Nephron (organoid): ENCODE measurements around the gene PLAU.

Experiments
- H3K27ac Mint-ChIP-seq, 3 experiments: 2 replicates each; pipeline ENCODE4 v1.8.0; 2020; ENCODE audit warnings: mixed read lengths in 3 of 3, mild to moderate bottlenecking in 2 of 3, moderate library complexity in 1 of 3
- H3K27me3 Mint-ChIP-seq: 2 replicates; pipeline ENCODE4 v1.8.0; 2021; ENCODE audit warnings: low read depth, mild to moderate bottlenecking, moderate library complexity, mixed read lengths
- H3K36me3 Mint-ChIP-seq: 2 replicates; pipeline ENCODE4 v1.8.0; 2020; ENCODE audit warnings: low read depth, mixed read lengths
- H3K4me1 Mint-ChIP-seq: 2 replicates; pipeline ENCODE4 v1.8.0; 2020; ENCODE audit warnings: mixed read lengths
- H3K4me3 Mint-ChIP-seq, 3 experiments: 2 replicates each; pipeline ENCODE4 v1.8.0; 2020; ENCODE audit warnings: mild to moderate bottlenecking in 3 of 3, mixed read lengths in 3 of 3, moderate library complexity in 2 of 3
- H3K9me3 Mint-ChIP-seq: 2 replicates; pipeline ENCODE4 v1.8.0; 2020; ENCODE audit warnings: mixed read lengths
- TF ChIP-seq, protein P1 (sequence below), 3 experiments: fragments of 200-600 bp; sonication (generic); IDR thresholded peaks; one replicate each; pipeline ENCODE4 v1.5.0; 2021; ENCODE audit warnings: antibody characterized with exemption in 3 of 3; ENCODE audit not compliant: unreplicated experiment in 3 of 3

PLAU gene

DNA sequence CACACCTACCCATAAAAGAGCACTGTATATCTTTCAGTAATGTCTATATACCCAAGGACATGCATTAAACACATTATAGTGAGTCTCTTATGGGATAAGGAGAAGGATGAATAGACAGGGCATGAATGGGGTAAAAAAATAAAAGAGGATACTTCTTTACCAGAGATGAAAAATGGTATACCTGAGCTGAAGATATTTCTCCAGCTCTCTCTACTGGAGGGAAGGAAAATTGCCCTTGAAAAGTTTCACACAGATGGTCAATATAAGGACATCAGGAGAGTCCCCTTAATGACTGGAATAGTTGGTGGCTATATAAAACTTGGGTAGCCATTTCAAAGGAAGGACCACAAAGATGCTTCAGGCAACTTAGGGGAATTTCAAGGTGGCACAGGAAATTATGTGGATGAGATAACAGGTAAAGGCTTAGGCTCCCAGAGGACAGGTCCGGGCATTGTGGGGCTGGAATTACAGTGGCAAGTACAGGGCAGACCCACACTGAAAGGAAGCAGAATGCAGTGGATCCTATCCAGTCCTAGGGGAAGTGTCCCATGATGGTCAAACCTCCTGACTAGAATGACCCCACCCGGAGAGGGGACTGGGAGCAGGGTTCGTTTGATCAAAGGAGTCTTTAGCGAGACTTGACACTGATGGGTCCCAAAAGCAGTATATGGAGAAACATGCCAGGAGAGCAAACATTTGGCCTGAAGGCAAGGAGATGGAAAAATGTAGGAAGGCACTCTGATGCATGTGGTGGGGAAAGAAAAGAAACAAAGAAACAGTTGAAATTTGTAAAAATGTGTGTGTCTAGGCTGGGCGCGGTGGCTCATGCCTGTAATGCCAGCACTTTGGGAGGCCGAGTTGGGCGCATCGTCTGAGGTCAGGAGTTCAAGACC is 35.6 kb downstream of the PLAU start:
- Mint-ChIP-seq H3K9me3 (no peaks in the 10 kb centered on the region), H3K27me3 (peaks cover 11% of the 10 kb centered on the region), H3K4me3 (no peak overlapping the region), H3K27ac (peak overlapping the region in 1 of 3 experiments; percentile 6), H3K4me1 (peaks cover 17% of the 10 kb centered on the region), H3K36me3 (no peaks in the 10 kb centered on the region)
- TF ChIP-seq, protein P1, sequence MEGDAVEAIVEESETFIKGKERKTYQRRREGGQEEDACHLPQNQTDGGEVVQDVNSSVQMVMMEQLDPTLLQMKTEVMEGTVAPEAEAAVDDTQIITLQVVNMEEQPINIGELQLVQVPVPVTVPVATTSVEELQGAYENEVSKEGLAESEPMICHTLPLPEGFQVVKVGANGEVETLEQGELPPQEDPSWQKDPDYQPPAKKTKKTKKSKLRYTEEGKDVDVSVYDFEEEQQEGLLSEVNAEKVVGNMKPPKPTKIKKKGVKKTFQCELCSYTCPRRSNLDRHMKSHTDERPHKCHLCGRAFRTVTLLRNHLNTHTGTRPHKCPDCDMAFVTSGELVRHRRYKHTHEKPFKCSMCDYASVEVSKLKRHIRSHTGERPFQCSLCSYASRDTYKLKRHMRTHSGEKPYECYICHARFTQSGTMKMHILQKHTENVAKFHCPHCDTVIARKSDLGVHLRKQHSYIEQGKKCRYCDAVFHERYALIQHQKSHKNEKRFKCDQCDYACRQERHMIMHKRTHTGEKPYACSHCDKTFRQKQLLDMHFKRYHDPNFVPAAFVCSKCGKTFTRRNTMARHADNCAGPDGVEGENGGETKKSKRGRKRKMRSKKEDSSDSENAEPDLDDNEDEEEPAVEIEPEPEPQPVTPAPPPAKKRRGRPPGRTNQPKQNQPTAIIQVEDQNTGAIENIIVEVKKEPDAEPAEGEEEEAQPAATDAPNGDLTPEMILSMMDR (IDR thresholded peaks at IDR 0.05; ENCODE audit: unreplicated experiment in 3 of 3): no peak

DNA sequence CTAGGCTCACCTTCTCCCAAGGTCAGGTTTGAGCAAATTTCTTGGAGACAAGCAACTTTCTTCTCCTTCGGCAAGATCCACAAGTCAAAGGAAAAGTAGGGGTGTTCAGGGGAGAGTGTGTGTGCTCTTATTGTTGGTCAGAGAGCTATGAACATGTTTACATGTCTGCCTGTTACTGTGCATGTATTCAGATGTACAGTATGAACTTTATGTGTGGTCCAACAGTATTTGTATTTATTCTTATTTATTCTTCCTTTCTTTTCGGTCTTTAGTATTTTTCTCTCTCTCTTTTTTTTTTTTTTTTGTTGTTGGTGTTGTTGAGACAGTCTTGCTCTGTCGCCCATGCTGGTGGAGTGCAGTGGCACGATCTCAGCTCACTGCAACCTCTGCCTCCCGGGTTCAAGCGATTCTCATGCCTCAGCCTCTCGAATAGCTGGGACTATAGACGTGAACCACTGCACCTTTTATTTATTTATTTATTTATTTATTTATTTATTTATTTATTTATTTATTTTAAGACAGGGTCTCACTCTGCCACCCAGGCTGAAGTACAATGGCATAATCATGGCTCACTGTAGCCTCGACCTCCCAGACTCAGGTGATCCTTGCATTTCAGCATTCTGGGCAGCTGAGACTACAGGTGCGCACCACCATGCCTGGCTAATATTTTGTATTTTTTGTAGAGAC is 38.2 kb downstream of the PLAU start:
- H3K4me3 Mint-ChIP-seq: no peak overlapping the region
- no peaks in the 10 kb centered on the region for H3K36me3 Mint-ChIP-seq
- peaks cover 13% of the 10 kb centered on the region for H3K4me1 Mint-ChIP-seq
- H3K27ac Mint-ChIP-seq: no peak overlapping the region
- peaks cover 5% of the 10 kb centered on the region for H3K27me3 Mint-ChIP-seq
- H3K9me3 Mint-ChIP-seq: no peaks in the 10 kb centered on the region
- TF ChIP-seq, protein P1 (IDR thresholded peaks at IDR 0.05; ENCODE audit: unreplicated experiment in 3 of 3): no peak

DNA sequence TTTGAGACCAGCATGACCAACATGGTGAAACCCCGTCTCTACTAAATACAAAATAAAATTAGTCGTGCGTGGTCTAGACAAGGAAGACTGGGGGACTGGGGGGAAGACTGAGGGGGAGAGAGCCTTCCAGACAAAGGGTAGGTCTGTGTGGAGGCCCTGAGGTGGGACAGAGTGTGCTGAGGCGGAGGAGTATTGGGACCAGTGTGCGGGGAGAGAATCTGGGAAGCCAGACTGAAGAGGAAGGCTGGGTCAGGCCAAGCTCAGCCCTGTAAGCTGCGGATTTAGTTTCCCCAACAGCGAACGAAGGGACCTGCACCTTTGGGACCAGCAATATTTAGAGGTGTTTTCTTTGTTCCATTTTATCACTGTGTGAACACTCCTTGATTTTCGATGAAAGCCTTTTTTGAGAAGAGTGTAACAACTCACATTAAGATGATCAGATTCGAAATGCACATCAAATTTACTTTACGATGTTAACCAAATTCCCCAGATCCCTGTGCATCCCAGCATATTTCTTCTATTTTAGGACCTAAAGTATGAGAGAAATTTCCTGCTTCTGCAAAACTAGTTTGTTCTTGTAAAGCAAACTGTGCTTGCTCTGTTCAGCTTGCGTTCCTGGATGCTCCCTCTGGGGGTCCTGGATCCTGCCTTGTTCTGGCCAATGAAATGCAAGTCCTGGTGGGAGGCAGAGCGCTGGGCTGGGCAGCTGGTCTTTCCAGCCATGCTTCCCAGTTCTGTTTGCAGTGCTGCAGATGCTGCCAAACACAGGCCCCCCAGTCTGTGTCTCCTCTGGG is 39.4 kb downstream of the PLAU start:
- H3K36me3 Mint-ChIP-seq: no peaks in the 10 kb centered on the region
- no peak overlapping the region for H3K4me3 Mint-ChIP-seq
- TF ChIP-seq, protein P1 (IDR thresholded peaks at IDR 0.05; ENCODE audit: unreplicated experiment in 3 of 3): peak in 1 of 3 experiments; percentile 8
- H3K4me1 Mint-ChIP-seq: peaks cover 13% of the 10 kb centered on the region
- no peaks in the 10 kb centered on the region for H3K9me3 Mint-ChIP-seq
- H3K27me3 Mint-ChIP-seq: peaks cover 5% of the 10 kb centered on the region
- H3K27ac Mint-ChIP-seq: peak overlapping the region; percentile 83 to 88 (median 84)

DNA sequence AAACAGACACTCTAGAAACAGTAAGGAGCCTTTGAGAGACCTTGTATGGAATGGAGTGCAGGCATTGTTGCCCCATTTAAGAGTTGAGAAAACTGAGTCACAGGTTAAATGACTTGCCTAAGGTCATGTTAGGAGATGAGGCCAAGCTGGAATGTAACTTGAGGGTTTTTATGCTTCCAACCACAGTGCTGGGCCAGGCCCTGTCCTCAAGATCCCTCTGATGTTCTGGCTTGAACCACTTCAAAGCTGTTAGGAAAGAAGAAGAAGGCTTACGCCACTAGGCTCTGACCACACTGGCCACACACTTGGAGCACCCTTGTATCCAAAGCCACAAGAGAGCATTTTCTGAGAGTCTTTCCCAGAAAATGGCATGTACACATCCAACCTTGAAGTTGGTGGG is 42.7 kb downstream of the PLAU start:
- Mint-ChIP-seq H3K9me3 (no peaks in the 10 kb centered on the region), H3K36me3 (no peaks in the 10 kb centered on the region), H3K4me1 (peaks cover 25% of the 10 kb centered on the region), H3K27me3 (no peaks in the 10 kb centered on the region), H3K27ac (no peak overlapping the region), H3K4me3 (no peak overlapping the region)
- TF ChIP-seq, protein P1 (IDR thresholded peaks at IDR 0.05; ENCODE audit: unreplicated experiment in 3 of 3): no peak

DNA sequence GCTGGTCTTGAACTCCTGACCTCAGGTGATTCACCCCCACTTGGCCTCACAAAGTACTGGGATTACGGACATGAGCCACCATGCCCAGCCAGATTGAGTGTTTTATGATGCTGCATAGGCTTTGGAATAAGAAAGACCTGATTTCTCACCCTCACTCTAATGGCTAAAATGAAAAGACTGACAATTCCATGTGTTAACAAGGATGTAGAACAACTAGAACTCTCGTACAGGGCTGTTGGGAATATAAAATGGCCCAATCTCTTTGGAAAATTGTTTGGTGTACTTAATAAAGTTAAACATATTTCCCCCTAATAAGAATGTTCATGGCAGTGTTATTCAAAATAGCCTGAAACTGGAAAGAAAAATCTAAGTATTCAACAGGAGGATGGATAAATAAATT is 43.8 kb downstream of the PLAU start:
- H3K27me3 Mint-ChIP-seq: peaks cover 5% of the 10 kb centered on the region
- no peak overlapping the region for H3K27ac Mint-ChIP-seq
- TF ChIP-seq, protein P1 (IDR thresholded peaks at IDR 0.05; ENCODE audit: unreplicated experiment in 3 of 3): no peak
- H3K4me1 Mint-ChIP-seq: peaks cover 25% of the 10 kb centered on the region
- H3K9me3 Mint-ChIP-seq: no peaks in the 10 kb centered on the region
- no peak overlapping the region for H3K4me3 Mint-ChIP-seq
- no peaks in the 10 kb centered on the region for H3K36me3 Mint-ChIP-seq
